GM12878 (cell line): ENCODE results near the gene ANK3. TPM values are rescaled to one million over a fixed set of nuclear protein-coding genes. Genes with fewer than 3 reads are reported as not detected.

Source experiments
- ATAC-seq: fragments of 200-7000 bp; cut with Tn5 transposase; 3 replicates; pipeline ENCODE4 v1.9.1; 2020; ENCODE audit warnings: mild to moderate bottlenecking, moderate library complexity
- BruUV-seq: library from RNA; stranded (reverse); fragments of 400-500 nt; replicated peaks from 2 replicates; lab custom pipeline; 2021; lab: Mats Ljungman, UMichigan
- CTCF ChIA-PET: fragments of 300-600 bp; sonication (Branson Sonifier 250); formaldehyde crosslinking; extraction: SDS; loops from one replicate; lab custom pipeline; 2021; ENCODE audit warnings: inconsistent platforms; lab: Yijun Ruan, JAX
- POLR2A ChIA-PET: fragments of 350-600 bp; formaldehyde crosslinking; extraction: SDS; loops from one replicate; lab custom pipeline; 2021; ENCODE audit warnings: inconsistent platforms; lab: Charles Lee
- RAD21 ChIA-PET: fragments of 300-600 bp; sonication (Branson Sonifier 250); formaldehyde crosslinking; loops from one replicate; lab custom pipeline; 2023; ENCODE audit warnings: antibody characterized with exemption; ENCODE audit not compliant: unreplicated experiment; lab: Charles Lee
- SMC1A ChIA-PET: fragments of 300-600 bp; sonication (Branson Sonifier 250); formaldehyde crosslinking; loops from one replicate; lab custom pipeline; 2023; ENCODE audit not compliant: unreplicated experiment, uncharacterized antibody; lab: Charles Lee
- DNase-seq: peaks from one replicate; pipeline ENCODE4 v3.0.0-alpha.2; 2011; ENCODE audit warnings: low read depth, low spot score
- FAIRE-seq: peaks from 3 replicates; lab custom pipeline; 2011; peaks lifted over from hg19 to GRCh38; lab: Jason Lieb, UNC
- H2AFZ ChIP-seq: 2 replicates; pipeline ENCODE4 v1.6.0; 2011; ENCODE audit warnings: low read depth, low read length, control low read depth; ENCODE audit not compliant: control insufficient read depth
- H3K27ac ChIP-seq: 2 replicates; pipeline ENCODE4 v1.5.1; 2011; ENCODE audit warnings: control low read depth; ENCODE audit not compliant: control insufficient read depth, insufficient read depth
- H3K27me3 ChIP-seq, 2 experiments: replicated peaks in 1 of 2; 2 replicates each; pipeline versions ENCODE4 v1.6.0 to v1.6.1; 2011; ENCODE audit warnings: low read length in 1 of 2; ENCODE audit not compliant: control insufficient read depth in 2 of 2, insufficient read depth in 2 of 2
- H3K36me3 ChIP-seq, 2 experiments: 2 replicates each; pipeline ENCODE4 v1.5.1; 2011; ENCODE audit warnings: low read length in 1 of 2; ENCODE audit not compliant: control insufficient read depth in 2 of 2, insufficient read depth in 2 of 2
- H3K4me1 ChIP-seq: 2 replicates; pipeline ENCODE4 v1.6.1; 2011; ENCODE audit warnings: mild to moderate bottlenecking, low read length, moderate library complexity, mixed read lengths; ENCODE audit not compliant: control insufficient read depth, insufficient read depth
- H3K4me2 ChIP-seq: 2 replicates; pipeline ENCODE4 v1.6.0; 2011; ENCODE audit warnings: control low read depth; ENCODE audit not compliant: control insufficient read depth, insufficient read depth
- H3K4me3 ChIP-seq: fragments of 200-600 bp; sonication (generic); 2 replicates; pipeline ENCODE4 v1.5.1; 2016
- H3K79me2 ChIP-seq: 2 replicates; pipeline ENCODE4 v1.6.0; 2011; ENCODE audit warnings: low read length; ENCODE audit not compliant: control insufficient read depth, insufficient read depth
- H3K9ac ChIP-seq: 2 replicates; pipeline ENCODE4 v1.8.0; 2011; ENCODE audit warnings: low read length, control low read depth, mixed read lengths; ENCODE audit not compliant: control insufficient read depth, insufficient read depth
- H3K9me3 ChIP-seq: replicated peaks from 3 replicates; pipeline ENCODE4 v1.5.1; 2011; ENCODE audit warnings: mild to moderate bottlenecking, low read length; ENCODE audit not compliant: control insufficient read depth, insufficient read depth
- H4K20me1 ChIP-seq: 2 replicates; pipeline ENCODE4 v1.6.0; 2011; ENCODE audit not compliant: control insufficient read depth, insufficient read depth
- ASH2L ChIP-seq: fragments of 300-600, 200-600 bp; sonication (generic); IDR thresholded peaks from 2 replicates; pipeline ENCODE4 v1.6.1; 2017; ENCODE audit warnings: low read depth, mild to moderate bottlenecking, borderline replicate concordance
- LARP7 ChIP-seq: fragments of 450-650 bp; IDR thresholded peaks from 2 replicates; pipeline ENCODE4 v1.6.1; 2017; ENCODE audit warnings: mild to moderate bottlenecking
- MTA2 ChIP-seq: fragments of 450-650 bp; IDR thresholded peaks from 2 replicates; pipeline ENCODE4 v1.6.1; 2016; ENCODE audit warnings: low read depth, mild to moderate bottlenecking, moderate library complexity
- NFYB ChIP-seq: IDR thresholded peaks from 2 replicates; pipeline ENCODE4 v1.6.1; 2011; ENCODE audit warnings: low read depth, mild to moderate bottlenecking, low read length, improper control_type of control experiment, moderate library complexity; ENCODE audit not compliant: insufficient read depth
- RBBP5 ChIP-seq: fragments of 200-600 bp; sonication (generic); conservative IDR thresholded peaks from 2 replicates; pipeline ENCODE4 v1.6.1; 2016
- SIN3A ChIP-seq: IDR thresholded peaks from 2 replicates; pipeline ENCODE4 v1.6.1; 2012; ENCODE audit warnings: low read depth, low read length, improper control_type of control experiment
- TARDBP ChIP-seq: IDR thresholded peaks from 2 replicates; pipeline ENCODE4 v1.6.1; 2016; ENCODE audit warnings: borderline replicate concordance
- TCF3 ChIP-seq: IDR thresholded peaks from 2 replicates; pipeline ENCODE4 v1.6.1; 2012; ENCODE audit warnings: low read depth, mild to moderate bottlenecking, low read length, borderline replicate concordance; ENCODE audit not compliant: insufficient read depth
- YBX1 ChIP-seq: fragments of 450-650 bp; IDR thresholded peaks from 2 replicates; pipeline ENCODE4 v1.6.1; 2016; ENCODE audit warnings: antibody characterized with exemption
- ZBTB40 ChIP-seq: fragments of 450-650 bp; IDR thresholded peaks from 2 replicates; pipeline ENCODE4 v1.6.1; 2016; ENCODE audit warnings: mild to moderate bottlenecking, moderate library complexity, borderline replicate concordance
- ZNF207 ChIP-seq: fragments of 450-650 bp; IDR thresholded peaks from 2 replicates; pipeline ENCODE4 v1.6.1; 2014; ENCODE audit warnings: antibody characterized with exemption, mild to moderate bottlenecking, borderline replicate concordance
- ZNF24 ChIP-seq: fragments of 450-650 bp; IDR thresholded peaks from 2 replicates; pipeline ENCODE4 v1.6.1; 2017; ENCODE audit warnings: antibody characterized with exemption, mild to moderate bottlenecking
- WGBS: methylation state at CpG from one replicate; pipeline ENCODE4 v1.1.6; 2016; ENCODE audit warnings: low lambda C conversion rate; ENCODE audit not compliant: insufficient replicate concordance, insufficient coverage; ENCODE audit errors: missing lambda C conversion rate; 5-methylcytosine and 5-hydroxymethylcytosine counted together
- in situ Hi-C: fragments of 300-500 bp; cut with MboI; formaldehyde crosslinking; loops from 9 replicates; pipeline ENCODE4 v1.14.3; 2018; ENCODE audit warnings: mixed read lengths
- intact Hi-C: fragments of 100-400 bp; cut with micrococcal nuclease; formaldehyde crosslinking; loops from one replicate; pipeline ENCODE4 v1.14.2; 2022; ENCODE audit not compliant: unreplicated experiment
- polyA plus RNA-seq, 11 experiments: library from polyadenylated mRNA; depleted of rRNA in 4 of 11; unstranded in 6 of 11; stranded (reverse) in 5 of 11; fragments of >200 nt; fragmentation: Nextera tagmentation in 4 of 11; fragmentation: Illumina TruSeq in 1 of 11; extraction: Ambion mirVana in 4 of 11; extraction: Trizol in 1 of 11; gene quantifications; 1 replicate in 1 of 11; 2 replicates in 10 of 11; pipeline versions ENCODE4 v1.2.1 to v1.2.3, GENCODE V29; 2011 to 2016; ENCODE audit warnings: inconsistent platforms in 2 of 11, missing spikeins in 2 of 11, low read depth in 1 of 11
- total RNA-seq, 4 experiments: library from RNA; depleted of rRNA in 3 of 4; stranded (reverse); fragments of >200 nt in 3 of 4; fragmentation: Illumina TruSeq in 1 of 4; extraction: Trizol in 1 of 4; gene quantifications; 2 replicates each; pipeline versions ENCODE4 v1.2.1 to v1.2.3, GENCODE V29; 2013 to 2021

The ANK3 gene
- total and polyA plus RNA-seq, 10 of the 15 experiments (the other 5 are each of a cell fraction or from before 2014, with no cell fraction given) = 0.06 to 0.82 (median 0.20) TPM; not detected in 2

DNA sequence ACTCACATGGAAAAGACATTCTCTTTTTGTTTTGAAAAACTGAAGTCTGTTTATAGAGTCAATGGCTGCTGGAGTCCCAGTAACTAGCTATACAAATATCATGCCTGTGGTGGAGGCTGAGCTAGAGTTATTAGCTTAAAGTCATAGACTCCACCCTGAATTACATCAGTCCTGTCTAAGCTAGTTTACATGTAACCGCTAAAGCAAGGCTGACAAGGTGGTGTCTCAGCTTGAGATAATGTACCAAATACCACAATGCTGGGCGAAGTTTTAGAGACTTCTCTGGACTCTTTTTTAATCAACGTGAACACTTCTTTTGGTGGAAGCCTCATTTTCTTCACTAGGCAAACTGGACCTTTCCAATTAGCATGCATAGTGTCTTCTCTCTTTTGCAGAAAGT is 219.4 kb downstream of the ANK3 start:
- Histone ChIP-seq H3K36me3 (no peaks in the 10 kb centered on the region), H3K27me3 (no peaks in the 10 kb centered on the region), H3K27ac (no peak overlapping the region), H3K9ac (no peak overlapping the region), H2AFZ (no peak overlapping the region), H3K79me2 (no peaks in the 10 kb centered on the region), H4K20me1 (no peaks in the 10 kb centered on the region), H3K4me2 (no peak overlapping the region), H3K9me3 (no peaks in the 10 kb centered on the region), H3K4me3 (no peak overlapping the region), H3K4me1 (no peaks in the 10 kb centered on the region)
- no peak for TF ChIP-seq LARP7
- RAD21 ChIA-PET = no interaction called here
- DNase-seq (no peak), ATAC-seq (no peak), FAIRE-seq (no peak)
- in situ Hi-C loops (no loop called here), intact Hi-C loops (no loop called here)
- SMC1A ChIA-PET = interaction anchor here (1.1 kb wide), 1 partner anchor 29 kb away, joined by 3 read pairs; no protein-coding TSS in a partner anchor
- POLR2A ChIA-PET = no interaction called here
- CTCF ChIA-PET = interaction anchor here (1.1 kb wide), 1 partner anchor 38 kb away, joined by 4 read pairs; no protein-coding TSS in a partner anchor
- 65% methylated on average over 3 of the region's 3 CpGs for WGBS
- no TSS peak for BruUV-seq

GRCh38 chr10:60169111-60169510 is 220.6 kb downstream of the ANK3 start:
- TF ChIP-seq ZBTB40 (no peak), ZNF207 (no peak), ASH2L (no peak), ZNF24 (no peak), NFYB (no peak), TARDBP (no peak), RBBP5 (no peak), YBX1 (no peak), TCF3 (no peak), MTA2 (no peak), SIN3A (no peak)

More at GRCh38 chr10:60169111-60169510, 220.6 kb downstream of the ANK3 start:
- FAIRE-seq (no peak), DNase-seq (no peak), ATAC-seq (no peak)
- Histone ChIP-seq H3K27ac (no peak overlapping the region), H3K9ac (no peak overlapping the region), H3K79me2 (no peaks in the 10 kb centered on the region), H3K4me3 (no peak overlapping the region), H4K20me1 (no peaks in the 10 kb centered on the region), H3K4me2 (no peak overlapping the region), H3K9me3 (no peaks in the 10 kb centered on the region), H3K4me1 (no peaks in the 10 kb centered on the region), H2AFZ (no peak overlapping the region), H3K36me3 (no peaks in the 10 kb centered on the region), H3K27me3 (no peaks in the 10 kb centered on the region; a peak in 1 of 4 replicates)
- RAD21 ChIA-PET = no interaction called here
- POLR2A ChIA-PET = no interaction called here
- BruUV-seq = no TSS peak
- CTCF ChIA-PET = no interaction called here
- in situ Hi-C loops = no loop called here
- intact Hi-C loops = no loop called here
- WGBS = 79% methylated on average over 2 of the region's 2 CpGs
- SMC1A ChIA-PET = no interaction called here
